HG03342 (cell line): ENCODE measurements around the gene RPL19.
"Not testable (repeated sequence)": the region's sequence is repeated elsewhere in the genome, so short reads cannot be mapped to it uniquely, and the experiment has no call there.

Source experiments
- ATAC-seq: cut with Tn5 transposase; IDR thresholded peaks from one replicate; pipeline ENCODE4 v1.9.1; 2021; ENCODE audit warnings: mild to moderate bottlenecking, moderate library complexity; ENCODE audit not compliant: unreplicated experiment

Gene RPL19

GRCh38 chr17:39200070-39200879, at the start of gene RPL19:
Gene RPL19 (plus strand): TSS chr17:39200283. CDS start chr17:39200345, 62 bp downstream.
- peak; percentile 56 for ATAC-seq

GRCh38 chr17:39150795-39151149, 49.3 kb upstream of the RPL19 start:
- ATAC-seq: no peak

- no peak for ATAC-seq
Measured at GRCh38 chr17:39151150-39151942, 48.7 kb upstream of the RPL19 start, which contains the start of gene PLXDC1. Gene PLXDC1 (minus strand): TSS chr17:39151637. CDS start chr17:39151437, 200 bp downstream.

GRCh38 chr17:39151943-39152818, 47.9 kb upstream of the RPL19 start:
- ATAC-seq: no peak

- ATAC-seq: peak; percentile 44
Measured at GRCh38 chr17:39153599-39154051, 46.5 kb upstream of the RPL19 start.

GRCh38 chr17:39155654-39156053, 44.4 kb upstream of the RPL19 start:
- no peak for ATAC-seq

- ATAC-seq: no peak
Measured at GRCh38 chr17:39156491-39156890, 43.6 kb upstream of the RPL19 start.

- no peak for ATAC-seq
Measured at GRCh38 chr17:39158623-39159022, 41.5 kb upstream of the RPL19 start.

GRCh38 chr17:39161962-39162361, 38.1 kb upstream of the RPL19 start:
- ATAC-seq: no peak

GRCh38 chr17:39164675-39165143, 35.4 kb upstream of the RPL19 start:
- ATAC-seq: peak; percentile 65

- no peak for ATAC-seq
Measured at GRCh38 chr17:39165178-39165840, 34.8 kb upstream of the RPL19 start.

- ATAC-seq: no peak
Measured at GRCh38 chr17:39165841-39166349, 34.2 kb upstream of the RPL19 start, which contains the start of gene ARL5C. Gene ARL5C (minus strand): TSS chr17:39166161. CDS start chr17:39165760, 401 bp downstream.

- no peak for ATAC-seq
Measured at GRCh38 chr17:39166437-39167335, 33.4 kb upstream of the RPL19 start.

GRCh38 chr17:39167476-39167875, 32.6 kb upstream of the RPL19 start:
- no peak for ATAC-seq

- ATAC-seq: not testable (repeated sequence)
Measured at GRCh38 chr17:39168503-39168902, 31.6 kb upstream of the RPL19 start.

- no peak for ATAC-seq
Measured at GRCh38 chr17:39169101-39169500, 31.0 kb upstream of the RPL19 start.

- no peak for ATAC-seq
Measured at GRCh38 chr17:39169518-39169917, 30.6 kb upstream of the RPL19 start.

- ATAC-seq: no peak
Measured at GRCh38 chr17:39170109-39170508, 30.0 kb upstream of the RPL19 start.

- ATAC-seq: no peak
Measured at GRCh38 chr17:39170558-39170957, 29.5 kb upstream of the RPL19 start.
